HG02798 (cell line): ENCODE measurements around the gene OGFOD2.

Source experiments
- ATAC-seq: cut with Tn5 transposase; IDR thresholded peaks from one replicate; pipeline ENCODE4 v1.9.1; 2021; ENCODE audit warnings: mild to moderate bottlenecking; ENCODE audit not compliant: unreplicated experiment, poor library complexity

Gene OGFOD2

DNA sequence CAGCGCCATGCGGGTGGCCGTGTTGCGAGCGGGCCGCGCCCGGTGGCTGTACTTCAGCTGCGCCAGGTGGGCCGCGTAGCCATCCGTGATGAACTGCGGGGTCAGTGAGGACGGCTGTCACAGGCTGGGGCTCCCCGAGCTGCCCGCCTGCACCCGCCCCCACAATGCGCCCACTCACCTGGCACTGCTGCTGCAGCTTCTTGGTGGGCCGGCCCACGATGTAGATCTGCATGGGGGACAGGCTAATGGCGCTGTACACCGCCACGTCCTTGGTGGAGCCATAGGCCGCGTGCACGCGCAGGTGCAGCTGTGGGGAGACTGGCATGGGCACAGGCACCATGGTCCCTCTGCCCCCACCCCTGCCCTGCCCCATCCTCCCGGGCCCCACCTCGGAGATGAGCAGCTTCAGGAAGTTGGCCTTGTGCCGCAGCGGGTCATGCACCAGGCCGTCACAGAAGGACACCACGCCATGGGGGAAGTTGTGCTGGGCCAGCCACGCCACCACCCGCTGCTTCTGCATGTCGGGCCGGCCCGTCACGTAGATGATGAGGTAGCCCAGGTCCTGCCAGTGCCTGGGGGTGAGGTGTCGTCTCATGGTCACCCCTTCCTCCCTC, 11.3 kb downstream of the OGFOD2 start:
- ATAC-seq: no peak

DNA sequence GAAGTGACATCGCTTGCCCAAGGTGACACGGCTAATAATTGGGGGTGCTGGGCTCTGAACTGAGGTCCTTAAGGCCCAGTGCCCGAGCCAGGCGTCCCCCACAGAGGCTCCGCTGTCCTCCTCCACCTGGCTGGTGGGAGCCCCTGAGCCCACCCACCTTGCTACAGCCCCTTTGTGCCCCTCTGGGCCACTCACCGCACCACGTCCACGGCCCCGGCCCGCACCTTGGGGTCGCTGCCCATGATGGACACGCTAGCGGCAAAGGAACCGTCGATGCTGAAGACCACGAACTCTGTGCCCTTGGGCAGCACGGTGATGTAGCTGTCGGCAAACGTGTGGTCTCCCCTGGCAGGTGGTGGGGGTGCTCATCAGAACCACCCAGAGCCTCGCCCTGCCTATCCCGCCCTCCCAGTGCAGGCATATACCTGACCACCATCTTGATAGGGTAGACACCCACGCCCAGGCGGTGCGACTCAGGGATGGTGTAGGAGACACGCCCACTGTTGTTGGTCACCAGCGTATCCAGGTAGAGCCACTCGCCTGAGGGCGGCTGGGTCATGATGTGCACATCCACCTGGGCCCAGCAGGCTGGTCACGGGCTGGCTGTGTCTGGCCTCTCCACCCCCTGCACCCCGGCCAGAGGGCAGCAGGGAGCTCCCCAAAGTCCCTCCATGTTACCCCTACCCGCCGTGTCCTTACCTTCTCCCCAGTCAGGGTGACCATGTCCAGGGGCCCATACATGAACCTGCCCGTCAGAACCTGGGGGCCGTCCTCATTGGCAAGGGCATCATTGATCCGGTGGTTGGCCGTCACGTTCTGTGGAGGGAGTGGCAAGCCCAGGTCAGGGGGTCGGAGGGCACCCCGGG, 12.3 kb downstream of the OGFOD2 start:
- ATAC-seq: no peak

DNA sequence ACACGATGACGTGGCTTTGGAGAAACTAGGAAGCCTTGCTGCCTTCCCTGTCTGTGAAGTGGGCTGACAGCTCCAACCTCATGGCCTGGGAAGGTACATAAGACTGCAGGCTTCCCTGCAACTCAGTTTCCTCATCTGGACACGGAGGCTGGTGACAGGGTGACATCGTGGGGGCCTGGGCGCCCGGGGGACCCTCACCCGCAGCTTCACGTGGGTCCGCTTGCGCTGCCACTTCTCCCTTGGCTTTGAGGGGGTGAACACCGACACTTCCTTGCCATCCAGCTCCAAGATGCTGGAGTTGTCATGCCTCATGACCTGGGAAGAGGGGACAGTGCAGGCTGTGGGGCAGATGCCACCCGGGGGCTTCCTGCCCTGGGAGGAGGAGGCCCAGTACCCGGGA, 13.0 kb downstream of the OGFOD2 start:
- no peak for ATAC-seq

DNA sequence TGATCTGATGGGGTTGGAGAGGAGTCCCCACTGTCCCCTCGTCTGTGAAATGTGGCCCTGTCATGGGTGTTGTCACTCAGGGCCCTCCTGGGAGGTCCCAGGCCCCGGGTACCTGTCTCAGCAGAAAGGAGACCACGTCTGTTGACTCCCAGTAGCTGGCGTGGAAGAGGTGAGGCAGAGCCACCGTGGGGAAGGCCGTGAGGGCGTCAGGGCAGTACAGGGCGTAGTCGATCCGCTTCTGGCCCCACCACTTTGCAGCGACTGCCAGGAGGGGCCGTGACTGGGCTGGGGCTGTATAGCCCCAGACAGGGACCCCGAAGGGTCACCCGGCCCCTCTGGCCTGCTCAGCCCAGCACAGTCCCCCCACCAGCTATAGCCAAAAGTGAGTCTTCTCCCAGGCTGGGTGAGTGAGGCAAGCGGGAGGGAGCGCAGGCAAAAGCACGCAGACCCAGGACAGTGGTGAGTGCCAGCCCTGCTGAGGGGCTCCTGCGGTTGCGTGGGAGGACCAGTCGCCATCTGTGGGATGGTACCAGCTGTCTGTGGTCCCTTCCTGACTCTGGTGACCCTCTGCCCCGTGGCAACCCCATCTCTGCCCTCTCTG, 13.7 kb downstream of the OGFOD2 start:
- no peak for ATAC-seq

DNA sequence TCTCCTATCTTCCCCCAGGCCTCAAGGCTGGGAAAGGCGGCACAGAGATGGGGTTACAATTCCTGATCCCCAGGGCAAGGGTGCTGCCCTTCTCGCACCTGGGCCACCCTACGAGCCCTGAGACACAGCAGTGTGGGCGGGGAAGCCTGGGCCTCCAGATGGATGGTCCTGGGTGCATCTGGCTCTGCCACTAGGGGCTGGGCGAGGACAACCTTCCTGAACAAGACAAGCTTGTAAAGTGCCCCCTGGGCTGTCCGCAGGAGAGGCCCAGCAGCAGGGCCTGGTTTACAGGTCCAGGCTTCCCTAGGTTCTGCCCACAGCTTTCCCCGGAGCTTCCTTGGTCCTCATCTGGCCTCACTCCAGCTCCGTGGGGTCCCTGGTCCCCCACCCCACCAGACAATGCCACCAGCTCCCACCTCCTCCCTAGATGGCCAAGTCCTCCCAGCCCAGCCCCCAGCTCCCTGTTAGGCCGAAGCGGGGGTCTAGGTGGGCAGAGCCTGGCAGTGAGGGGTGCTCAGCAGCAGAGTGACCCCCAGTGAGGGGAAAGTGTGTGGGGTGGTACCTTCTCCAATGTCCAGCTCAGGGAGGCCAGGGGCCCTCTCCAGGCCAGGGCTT, 14.3 kb downstream of the OGFOD2 start:
- ATAC-seq: no peak

DNA sequence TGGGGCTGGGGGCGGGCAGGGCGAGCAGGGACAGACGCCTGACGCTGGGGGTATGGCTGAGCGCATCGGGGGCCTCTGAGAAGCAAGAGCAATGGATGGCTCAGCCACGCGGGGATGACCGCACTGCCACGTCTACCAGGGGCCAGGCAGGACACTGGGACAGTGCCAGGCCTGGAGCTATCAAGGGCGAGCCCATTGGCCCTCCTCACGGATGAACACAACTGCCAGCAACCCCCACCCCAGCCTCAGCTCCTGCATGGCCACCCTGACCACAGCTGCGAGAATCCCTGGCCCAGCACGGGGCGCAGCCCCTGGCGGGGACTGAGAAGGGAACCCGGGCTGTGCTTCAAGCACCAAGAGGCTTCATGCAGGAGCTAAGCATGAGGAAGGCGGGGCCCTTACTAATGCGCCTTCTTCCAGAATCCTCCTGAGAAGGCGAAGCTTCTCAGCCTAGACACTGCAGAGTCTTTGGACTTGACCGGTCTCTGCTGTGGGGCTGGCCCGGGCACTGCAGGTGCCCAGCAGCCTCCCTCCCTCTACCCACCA, 14.9 kb downstream of the OGFOD2 start:
- ATAC-seq: no peak

DNA sequence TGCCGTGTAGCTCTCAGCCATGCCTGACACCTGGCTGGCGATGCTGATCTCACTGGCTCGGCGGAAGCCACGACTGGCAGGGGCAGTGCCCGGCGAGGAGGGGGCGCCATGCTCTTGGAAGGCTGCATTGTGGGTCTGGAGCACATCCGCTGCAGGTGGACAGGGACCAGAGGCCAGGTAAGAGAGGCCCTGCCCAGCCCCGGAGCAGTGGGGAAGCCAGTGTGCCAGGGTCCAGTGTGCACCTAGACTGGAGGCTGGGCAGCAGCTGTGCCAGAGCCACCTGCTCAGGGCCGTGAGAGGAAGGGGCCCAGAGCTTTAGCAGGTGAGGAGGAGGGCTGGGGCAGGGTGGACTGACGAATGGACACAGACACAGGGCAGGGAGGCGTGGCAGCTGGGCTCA, 15.5 kb downstream of the OGFOD2 start:
- ATAC-seq: no peak

DNA sequence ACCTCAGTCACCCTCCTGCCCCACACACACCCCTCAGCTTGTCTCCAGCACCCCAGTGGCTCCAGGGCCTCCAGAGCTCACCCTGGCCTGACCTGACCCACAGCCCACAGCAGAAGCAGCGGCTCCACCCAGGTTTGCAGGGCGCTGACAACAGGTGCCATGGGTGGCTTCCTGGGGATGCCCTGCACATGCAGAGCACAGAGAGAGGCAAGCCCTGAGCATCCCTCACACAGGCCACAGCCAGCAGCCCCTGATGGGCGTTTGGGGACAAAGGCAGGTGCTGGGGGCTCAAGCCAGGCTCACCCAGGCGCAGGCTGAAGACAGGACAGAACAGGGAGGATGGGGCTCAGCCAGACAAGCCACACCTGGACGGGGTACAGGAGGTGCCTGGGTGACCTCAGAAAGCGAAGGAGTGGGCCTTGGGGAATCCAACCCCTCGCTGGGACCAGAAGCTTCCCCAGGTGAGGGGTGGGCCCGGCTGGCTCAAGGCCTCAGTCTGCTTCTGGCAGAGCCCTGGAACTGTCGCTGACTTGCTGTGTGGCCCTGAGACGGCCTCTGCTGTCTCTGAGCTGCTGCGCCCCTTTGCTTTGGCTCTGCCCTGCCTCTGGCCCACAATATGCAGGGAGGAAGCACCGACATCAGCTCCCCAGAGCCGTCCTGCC, 16.0 kb downstream of the OGFOD2 start:
- no peak for ATAC-seq

DNA sequence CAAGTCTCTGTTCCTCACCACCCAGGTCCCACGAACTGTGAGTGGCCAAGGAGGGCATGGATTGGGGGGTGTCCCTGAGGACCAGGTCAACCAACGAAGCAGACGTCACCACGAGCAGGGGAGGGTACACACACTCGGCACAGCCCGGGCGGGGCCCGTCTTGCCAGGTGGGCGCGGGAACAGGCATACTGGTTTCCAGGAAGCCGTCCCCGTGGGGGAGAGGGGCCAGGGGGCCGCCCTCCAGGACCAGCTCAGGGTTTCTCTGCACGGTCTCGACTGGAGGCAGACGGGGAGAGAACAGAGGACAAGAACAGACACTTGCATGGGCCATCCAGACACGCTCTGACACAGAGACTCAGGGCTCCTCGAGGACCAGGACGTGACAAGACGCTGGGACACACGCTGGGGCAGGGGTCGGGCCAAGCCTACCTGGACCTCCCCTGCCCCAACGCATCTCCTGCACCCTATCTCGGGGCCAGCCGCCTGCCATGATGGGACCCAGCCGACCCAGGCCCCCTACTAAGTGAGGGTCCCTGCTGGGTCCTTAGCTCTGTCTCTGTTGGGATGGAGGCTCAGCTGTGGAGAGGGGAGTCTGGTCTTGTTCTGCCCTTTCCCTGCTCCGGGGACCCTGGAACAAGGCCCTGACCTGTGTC, 16.7 kb downstream of the OGFOD2 start:
- no peak for ATAC-seq

DNA sequence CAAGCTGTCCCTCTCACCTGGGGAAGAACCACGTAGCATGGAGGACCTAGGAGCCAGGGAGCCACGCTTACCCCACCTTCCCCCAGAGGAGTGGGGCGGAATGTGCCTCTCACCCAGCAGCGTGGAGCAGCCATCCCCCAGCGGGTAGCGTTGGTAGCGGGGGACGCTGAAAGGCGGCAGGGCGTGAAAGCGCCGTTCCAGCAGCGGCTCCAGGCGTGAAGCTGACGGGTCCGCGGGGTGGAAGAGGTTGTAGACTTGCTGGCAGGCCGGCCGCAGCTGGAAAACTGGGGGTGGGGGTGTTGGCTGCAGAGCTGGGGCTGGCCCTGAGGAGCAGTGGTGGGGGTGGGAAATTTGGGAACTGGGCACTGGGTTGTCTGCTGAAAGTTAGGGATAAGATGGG, 17.3 kb downstream of the OGFOD2 start:
- ATAC-seq: no peak

DNA sequence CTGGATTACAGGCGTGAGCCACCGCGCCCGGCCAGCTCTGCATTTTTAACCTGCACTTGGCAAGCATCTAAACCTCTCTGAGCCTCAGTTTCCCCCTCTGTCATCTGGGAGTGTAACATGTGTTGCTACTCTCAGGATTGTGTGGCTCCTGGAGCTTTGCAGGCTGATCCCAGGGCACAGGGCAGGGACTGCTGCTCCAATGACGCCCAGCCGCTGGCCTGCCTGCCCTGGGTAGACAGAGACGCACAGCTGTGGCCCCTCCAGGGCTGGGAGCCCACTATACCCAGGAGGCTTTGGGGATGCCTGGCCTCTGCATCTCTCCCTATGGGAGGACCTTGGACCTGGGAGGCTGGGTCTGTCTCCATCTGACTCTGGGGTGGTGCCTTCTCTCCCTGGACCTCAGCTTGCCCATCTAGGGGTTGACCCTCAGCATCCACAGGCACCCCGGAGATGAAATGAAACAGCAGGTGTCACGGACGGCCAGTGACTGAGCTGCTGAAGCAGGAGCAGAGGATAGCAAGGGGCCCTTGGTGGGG, 19.2 kb downstream of the OGFOD2 start:
- no peak for ATAC-seq

DNA sequence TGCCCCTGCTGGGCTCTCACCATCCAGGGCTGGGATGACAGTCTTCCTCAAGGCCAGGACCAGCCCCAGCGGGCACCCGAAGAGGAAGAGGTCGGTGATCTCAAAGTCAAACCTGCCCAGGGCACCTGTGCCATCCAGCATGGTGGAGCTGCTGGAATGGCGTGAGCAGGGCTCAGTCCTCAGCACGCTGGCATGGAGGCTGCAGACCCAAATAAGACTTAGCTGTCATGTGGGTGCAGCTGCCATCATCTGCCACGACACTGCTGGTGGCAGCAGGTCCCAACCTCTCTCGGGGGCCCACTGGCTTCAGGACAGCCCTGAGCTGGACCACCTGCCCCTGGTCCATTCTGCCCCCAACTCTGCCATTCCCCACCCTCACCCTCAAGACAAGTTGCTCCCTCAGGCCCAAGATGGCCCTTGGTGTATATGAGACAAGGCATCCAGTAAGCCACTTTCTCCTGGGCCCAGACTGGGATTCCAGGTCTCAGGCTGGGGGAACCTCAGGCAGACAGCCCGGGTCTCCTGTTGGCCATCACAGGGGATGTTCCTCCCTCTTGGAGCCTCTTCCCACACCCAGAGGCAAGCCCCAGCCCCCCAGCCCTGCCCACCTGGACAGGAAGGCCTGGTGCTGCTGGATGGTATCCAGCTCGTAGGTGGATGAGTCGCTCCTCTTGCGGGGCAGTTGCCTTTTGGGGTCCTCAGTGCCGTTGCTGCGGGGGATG, 19.9 kb downstream of the OGFOD2 start:
- no peak for ATAC-seq

DNA sequence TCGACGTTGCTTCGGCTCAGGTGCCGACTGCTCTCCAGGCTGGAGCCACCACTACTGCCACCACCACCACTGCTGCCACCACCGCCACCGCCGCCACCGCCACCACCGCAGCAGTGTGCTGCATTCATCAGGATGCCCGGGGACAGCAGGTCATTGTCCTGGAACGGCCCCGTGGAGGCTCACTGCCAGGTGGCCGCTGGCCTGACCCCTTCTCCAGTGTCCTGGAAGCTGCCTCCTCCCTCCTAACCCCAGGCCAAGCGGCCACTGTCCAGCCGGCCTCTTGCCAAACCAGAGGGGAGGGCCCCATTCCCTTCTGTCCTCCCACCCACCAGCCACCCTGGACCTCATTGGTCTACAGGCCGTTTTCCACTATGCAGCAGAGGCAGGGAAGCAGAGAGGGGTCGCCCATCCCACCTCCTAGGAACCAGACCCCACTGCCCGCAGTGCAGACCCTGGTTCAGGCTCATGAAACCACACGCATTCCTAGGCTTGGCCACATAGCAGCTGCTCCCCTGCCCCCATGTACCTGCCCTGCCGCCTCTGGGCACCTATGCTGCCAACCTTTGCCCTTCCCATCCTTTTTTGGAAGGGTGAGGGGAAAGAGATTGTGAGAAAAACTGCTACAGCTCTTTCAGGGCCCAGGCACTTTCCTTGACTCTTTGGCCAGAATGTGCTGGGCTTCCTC, 20.6 kb downstream of the OGFOD2 start:
- ATAC-seq: no peak

DNA sequence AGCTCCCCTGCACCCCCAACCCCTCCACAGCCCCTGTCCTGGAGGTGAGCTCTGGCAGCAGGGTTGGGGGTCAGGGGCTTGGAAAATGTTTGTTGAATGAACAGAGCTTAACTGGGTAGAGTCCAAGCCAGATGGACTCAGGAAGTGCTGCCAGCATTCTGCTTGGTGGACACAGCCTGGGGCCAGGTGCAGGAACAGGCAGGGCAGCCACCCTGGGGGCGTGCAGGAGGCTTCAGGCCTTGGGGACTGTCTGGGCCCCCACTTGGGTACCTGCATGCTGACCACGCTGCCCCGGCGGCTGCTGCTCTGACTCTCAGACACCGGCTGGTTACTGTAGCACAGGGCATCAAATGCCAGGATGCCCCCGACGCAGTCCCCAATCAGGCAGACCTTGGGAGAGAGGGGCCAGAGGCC, 21.2 kb downstream of the OGFOD2 start:
- no peak for ATAC-seq

DNA sequence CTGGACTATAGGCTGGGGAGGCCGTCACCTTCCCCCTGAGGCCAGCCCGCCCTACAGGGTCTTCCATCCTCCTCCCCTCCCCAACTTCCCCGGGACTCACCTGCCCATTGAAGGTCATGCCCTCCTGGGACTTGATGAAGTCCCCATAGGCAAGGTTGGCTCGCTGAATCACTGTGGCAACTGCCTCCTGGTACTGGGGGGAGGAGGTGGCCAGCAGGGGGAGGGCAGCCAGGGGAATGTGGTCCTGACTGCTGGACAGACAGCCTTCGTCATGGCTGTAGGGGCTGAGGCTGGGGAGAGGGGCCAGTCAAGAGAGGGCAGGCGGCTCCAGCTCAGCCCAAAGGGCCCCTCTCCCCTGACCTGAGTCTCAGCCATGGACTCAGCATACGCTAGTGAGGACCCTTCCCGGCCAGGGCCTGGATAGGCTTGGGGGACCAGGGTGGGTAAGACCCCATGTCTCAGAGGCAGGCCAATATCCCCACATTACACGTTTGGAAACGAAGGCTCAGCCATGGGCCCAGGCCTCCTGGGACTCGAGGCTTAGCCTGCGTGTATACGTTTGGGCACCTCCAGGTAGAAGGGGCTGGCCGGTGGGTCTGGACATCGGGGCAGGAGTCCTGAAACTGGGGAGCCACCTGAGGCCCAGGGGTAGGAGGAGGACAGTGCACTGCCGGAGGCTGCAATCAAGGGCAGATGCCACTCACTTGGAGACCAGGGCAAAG, 21.7 kb downstream of the OGFOD2 start:
- no peak for ATAC-seq

DNA sequence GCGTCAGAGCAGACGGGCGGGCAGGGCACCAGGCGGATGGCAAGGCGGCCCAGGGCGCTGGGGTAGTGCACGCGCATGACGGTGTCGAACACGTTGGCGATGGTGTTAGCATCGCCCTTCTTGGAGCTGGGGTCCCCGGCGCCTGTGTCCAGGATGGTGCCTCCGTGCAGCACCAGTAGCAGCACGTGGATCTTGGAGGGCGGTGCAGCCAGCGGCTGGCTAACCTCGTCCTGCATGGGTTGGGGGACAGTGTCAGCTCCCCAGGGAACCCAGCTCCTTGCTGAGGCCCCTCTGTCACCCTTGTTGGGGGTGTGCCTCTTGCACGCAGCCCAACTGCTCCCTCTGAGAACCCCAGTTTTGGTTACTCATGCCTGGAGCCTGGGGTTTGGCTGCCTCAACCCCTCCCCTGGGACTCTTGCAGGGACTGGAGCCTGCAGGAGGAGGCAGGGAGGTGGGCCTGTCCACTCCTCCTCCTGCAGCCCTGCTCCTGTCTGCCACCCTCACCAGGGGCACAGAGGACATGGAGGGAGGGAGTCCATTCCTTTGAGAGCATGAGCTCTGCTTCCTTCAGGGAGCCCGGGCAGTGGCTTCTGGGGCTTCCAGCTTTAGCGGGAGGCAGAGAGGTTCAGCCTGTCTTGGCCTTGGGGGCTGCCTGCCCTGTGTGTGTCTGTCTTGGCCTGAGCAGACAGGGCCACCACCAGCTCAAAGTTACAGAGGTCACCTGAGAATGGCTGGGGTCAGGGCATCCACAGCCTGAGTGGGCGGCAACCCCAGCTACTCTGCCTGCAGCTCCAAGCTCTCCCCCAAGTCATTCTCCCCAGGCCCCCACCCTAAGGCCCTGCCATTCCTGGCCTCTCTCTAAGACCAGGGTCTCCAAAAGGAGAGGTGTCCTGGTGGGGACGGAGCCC, 22.6 kb downstream of the OGFOD2 start:
- ATAC-seq: no peak

DNA sequence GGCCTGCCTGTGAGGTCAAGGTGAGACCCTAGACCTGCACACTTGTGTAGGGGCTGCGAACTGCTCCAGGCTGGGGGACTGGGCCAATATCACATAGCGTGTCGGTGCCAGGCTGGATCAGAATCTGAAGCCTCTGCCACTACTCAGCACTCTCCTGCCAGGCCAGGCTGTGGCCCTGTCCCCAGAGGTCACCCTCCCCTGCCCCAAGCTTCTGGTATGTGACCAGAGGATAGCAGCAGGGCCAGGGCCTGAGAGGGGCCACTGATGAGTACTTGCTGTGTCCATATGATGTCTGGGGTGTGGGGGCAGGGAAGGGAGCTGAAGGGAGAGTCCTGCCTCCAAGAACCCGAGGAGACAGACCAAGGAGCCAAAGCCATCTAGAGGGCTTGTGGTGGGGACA, 23.3 kb downstream of the OGFOD2 start:
- ATAC-seq: no peak
